ENCODE data around the gene PRTG.
"Not testable (repeated sequence)": the region's sequence is repeated elsewhere in the genome, so short reads cannot be mapped to it uniquely, and the experiment has no call there.

The PRTG gene

GRCh38 chr15:55703873-55704301 lies 39.1 kb downstream of the PRTG start:
- DNase-seq = no peak
- intact Hi-C loops (cut with DNase I) = no loop called here

DNA sequence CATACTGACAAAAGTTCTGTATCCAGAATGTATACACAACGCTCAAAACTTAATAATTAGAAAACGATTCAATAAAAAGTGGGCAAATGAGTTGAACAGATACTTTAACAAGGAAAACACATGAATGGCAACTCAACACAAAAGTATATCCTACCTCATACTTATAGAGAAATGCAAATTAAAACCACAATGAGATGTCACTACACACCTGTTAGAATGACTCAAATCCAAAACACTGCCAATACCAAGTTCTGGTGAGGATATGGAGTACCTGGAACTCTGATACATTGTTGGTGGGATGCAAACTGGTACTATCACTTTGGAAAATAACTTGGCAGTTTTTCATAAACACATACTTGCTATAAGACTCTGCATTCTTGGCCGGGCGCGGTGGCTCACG lies 42.1 kb downstream of the PRTG start:
- DNase-seq = no peak
- intact Hi-C loops (cut with DNase I) = no loop called here

- DNase-seq = no peak
- intact Hi-C loops (cut with DNase I) = no loop called here
These were observed 44.3 kb downstream of the PRTG start for GRCh38 chr15:55698653-55699052.

- intact Hi-C loops (cut with DNase I) = no loop called here
- no peak for DNase-seq
These were observed 46.7 kb downstream of the PRTG start for GRCh38 chr15:55696221-55696620.

- no peak for DNase-seq
- intact Hi-C loops (cut with DNase I) = no loop called here
These were observed 47.5 kb downstream of the PRTG start for GRCh38 chr15:55695432-55695831.

- intact Hi-C loops (cut with DNase I) = no loop called here
- no peak for DNase-seq
These were observed 48.3 kb downstream of the PRTG start for GRCh38 chr15:55694652-55695150.

DNA sequence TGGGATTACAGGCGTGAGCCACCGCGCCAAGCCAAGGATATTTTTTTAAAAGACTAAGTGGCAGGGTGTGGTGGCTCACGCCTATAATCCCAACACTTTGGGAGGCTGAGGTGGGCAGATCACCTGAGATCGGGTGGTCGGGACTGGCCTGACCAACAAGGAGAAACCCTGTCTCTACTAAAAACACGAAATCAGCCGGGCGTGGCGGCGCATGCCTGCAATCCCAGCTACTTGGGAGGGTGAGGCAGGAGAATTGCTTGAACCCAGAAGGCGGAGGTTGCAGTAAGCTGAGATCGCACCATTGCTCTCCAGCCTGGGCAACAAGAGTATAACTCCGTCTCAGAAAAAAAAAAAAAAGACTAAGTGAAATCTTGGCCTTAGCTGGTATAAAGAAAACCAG lies 49.8 kb downstream of the PRTG start:
- DNase-seq; intact Hi-C loops (cut with DNase I): not testable (repeated sequence)

- DNase-seq = no peak
- intact Hi-C loops (cut with DNase I) = no loop called here
These were observed 55.2 kb downstream of the PRTG start for GRCh38 chr15:55687792-55688191.

- intact Hi-C loops (cut with DNase I) = no loop called here
These were observed 57.7 kb downstream of the PRTG start for GRCh38 chr15:55685286-55685685.

DNA sequence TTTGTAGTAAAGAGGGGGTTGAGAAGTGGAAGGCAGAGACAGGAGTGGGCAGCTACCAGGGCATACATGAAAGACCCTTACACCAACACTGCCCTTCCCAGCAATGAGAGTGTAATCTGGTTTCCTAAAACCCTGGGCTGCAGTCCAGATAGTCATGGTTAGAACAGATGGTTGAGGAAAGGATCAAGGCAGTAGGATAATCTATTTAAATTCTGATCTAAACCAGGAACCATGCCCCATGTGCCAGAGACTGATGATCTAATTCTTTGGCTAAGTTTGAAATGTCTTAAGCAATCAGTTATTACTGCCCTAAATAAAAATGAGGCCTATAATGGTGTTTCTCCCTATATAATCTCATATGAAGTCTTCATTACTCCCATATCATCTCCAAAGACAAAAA lies 59.6 kb downstream of the PRTG start:
- no peak for DNase-seq
- intact Hi-C loops (cut with DNase I) = no loop called here

More at GRCh38 chr15:55685286-55685685, 57.7 kb downstream of the PRTG start:
- no peak for DNase-seq

DNA sequence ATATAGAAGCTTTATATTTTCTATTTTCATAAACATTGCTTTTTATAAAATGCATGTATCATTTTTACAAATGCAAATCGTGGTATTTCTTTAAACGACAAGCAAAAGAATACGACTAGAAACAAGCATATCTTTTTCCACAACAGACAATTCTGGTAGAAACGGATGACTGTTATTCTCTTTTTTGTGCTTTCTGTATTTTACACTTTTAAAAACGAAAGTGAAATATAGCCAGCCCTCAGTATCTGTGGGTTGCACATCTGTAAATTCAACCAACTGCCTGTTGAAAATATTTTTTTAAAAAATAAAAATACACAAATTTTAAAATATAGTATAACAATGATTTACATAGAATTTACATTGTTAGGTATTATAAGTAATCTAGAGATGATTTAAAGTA lies 61.3 kb downstream of the PRTG start:
- intact Hi-C loops (cut with DNase I) = no loop called here
- no peak for DNase-seq

DNA sequence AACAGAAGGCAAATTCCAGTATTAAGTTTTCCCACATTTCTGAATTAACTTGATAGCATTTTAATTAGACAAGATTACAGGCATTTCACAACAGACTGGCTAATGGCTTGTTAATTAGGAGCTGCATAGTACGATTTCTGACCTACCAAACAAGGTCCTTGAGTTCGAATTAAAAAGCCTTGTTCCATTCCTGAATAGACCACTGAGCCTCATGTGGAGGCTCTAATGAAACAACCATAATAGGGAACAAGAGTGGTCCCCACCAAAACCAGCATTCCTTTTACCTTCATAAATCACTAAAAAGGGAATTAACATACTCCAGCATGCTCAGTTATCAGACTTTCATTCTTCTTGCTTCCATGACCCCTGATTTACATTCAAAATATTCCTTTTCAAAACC lies 66.4 kb downstream of the PRTG start:
- intact Hi-C loops (cut with DNase I) = no loop called here
- no peak for DNase-seq

GRCh38 chr15:55673287-55673686 lies 69.7 kb downstream of the PRTG start:
- intact Hi-C loops (cut with DNase I) = no loop called here
- DNase-seq = peak in 1 of 10 donors; percentile 55

GRCh38 chr15:55669270-55669669 lies 73.7 kb downstream of the PRTG start:
- no peak for DNase-seq

GRCh38 chr15:55665605-55666227 lies 77.2 kb downstream of the PRTG start:
- DNase-seq = no peak
- intact Hi-C loops (cut with DNase I) = no loop called here

More at GRCh38 chr15:55669270-55669669, 73.7 kb downstream of the PRTG start:
- intact Hi-C loops (cut with DNase I) = no loop called here

- DNase-seq = no peak
- intact Hi-C loops (cut with DNase I) = no loop called here
These were observed 81.5 kb downstream of the PRTG start for GRCh38 chr15:55661428-55661827.

DNA sequence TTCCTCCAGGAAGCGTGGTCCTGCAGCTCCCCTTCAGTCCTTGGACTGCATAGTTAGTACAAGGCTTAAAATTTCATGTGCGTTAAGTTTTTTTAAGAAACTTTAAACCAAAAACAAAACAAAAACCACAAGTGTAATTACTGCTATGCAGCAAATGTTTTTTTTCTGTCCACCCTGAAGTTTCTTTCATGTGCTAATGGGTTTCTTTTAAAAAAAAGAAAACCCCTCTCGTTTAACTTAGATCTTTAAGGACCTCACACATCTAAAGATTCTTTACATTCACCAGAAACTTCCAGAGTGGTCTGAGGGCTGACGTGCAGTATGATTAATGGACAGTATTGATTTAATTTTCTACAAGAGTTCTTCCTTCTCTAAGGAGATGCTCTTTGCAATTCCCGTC lies 82.8 kb downstream of the PRTG start:
- no peak for DNase-seq
- intact Hi-C loops (cut with DNase I) = no loop called here

DNA sequence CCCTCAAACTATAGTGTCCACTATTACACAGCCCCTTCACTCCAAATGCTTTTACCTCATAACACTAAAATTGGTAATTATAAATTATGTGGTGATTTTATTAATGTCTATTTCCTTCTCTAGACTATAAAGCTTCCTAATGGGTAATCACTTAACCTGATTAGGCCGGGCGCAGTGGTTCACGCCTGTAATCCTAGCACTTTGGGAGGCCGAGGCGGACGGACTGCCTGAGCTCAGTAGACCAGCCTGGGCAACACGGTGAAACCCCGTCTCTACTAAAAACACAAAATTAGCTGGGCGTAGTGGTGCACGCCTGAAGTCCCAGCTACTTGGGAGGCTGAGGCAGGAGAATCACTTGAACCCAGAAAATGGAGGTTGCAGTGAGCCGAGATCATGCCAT lies 83.5 kb downstream of the PRTG start:
- no peak for DNase-seq
- intact Hi-C loops (cut with DNase I) = no loop called here

GRCh38 chr15:55658886-55659285 lies 84.1 kb downstream of the PRTG start:
- intact Hi-C loops (cut with DNase I) = no loop called here

GRCh38 chr15:55654561-55655031 lies 88.4 kb downstream of the PRTG start:
- intact Hi-C loops (cut with DNase I) = no loop called here
- no peak for DNase-seq

More at GRCh38 chr15:55658886-55659285, 84.1 kb downstream of the PRTG start:
- no peak for DNase-seq

DNA sequence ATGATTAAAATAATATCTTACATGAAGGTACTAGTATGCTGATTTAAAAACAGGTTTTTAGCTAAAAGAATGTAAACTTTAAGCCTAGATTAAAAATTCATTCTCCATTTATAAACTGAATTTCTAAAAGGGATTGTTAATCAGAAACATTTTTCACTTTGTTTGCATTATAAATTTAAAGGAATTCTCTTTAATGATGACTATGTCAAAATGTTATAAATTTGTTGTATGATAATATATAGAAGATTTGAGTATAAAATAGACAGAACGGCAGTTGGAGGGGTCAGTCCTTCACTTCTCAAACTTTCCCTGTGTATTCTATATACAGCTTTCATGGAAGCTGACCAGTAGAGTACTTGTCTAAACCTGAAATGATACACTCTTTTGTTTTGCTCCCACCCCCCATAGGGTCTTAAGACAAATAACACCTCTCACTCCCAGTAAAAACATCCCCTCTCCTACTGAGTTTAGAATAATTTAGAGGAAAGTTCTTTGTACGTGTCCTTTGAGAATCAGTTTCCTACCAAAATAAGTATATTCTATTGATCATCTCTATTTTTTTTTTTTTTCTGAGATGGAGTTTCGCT lies 90.0 kb downstream of the PRTG start:
- DNase-seq = no peak
- intact Hi-C loops (cut with DNase I) = no loop called here

GRCh38 chr15:55652359-55652758 lies 90.6 kb downstream of the PRTG start:
- intact Hi-C loops (cut with DNase I) = no loop called here
- DNase-seq = no peak

All from posterior cingulate gyrus (tissue), 11 donors.